Iris pigment epithelial cell (primary cell): ENCODE results near the gene TNF.
A peak's percentile ranks its signal among the peaks of the same experiment; 100 is the strongest.

Source experiments
- DNase-seq: peaks from one replicate; pipeline ENCODE4 v3.0.0-alpha.2; 2011; ENCODE audit warnings: low read depth

Gene TNF

GRCh38 chr6:31573239-31574105 is 1.9 kb upstream of the TNF start:
- no peak for DNase-seq

- DNase-seq: no peak
Measured at GRCh38 chr6:31574106-31575061, 981 bp upstream of the TNF start.

GRCh38 chr6:31575952-31576685 is 754 bp downstream of the TNF start:
- DNase-seq: no peak

GRCh38 chr6:31576897-31577578 is 1.7 kb downstream of the TNF start:
- DNase-seq: no peak

GRCh38 chr6:31577579-31577966 is 2.2 kb downstream of the TNF start:
- DNase-seq: no peak

GRCh38 chr6:31578184-31579118 is 3.1 kb downstream of the TNF start:
- no peak for DNase-seq

- no peak for DNase-seq
Measured at GRCh38 chr6:31579119-31579505, 3.7 kb downstream of the TNF start.

GRCh38 chr6:31579546-31580437 is 4.4 kb downstream of the TNF start:
- DNase-seq: no peak

GRCh38 chr6:31580438-31580740 is 5.0 kb downstream of the TNF start:
- DNase-seq: no peak

GRCh38 chr6:31580807-31581433 is 5.6 kb downstream of the TNF start:
- peak; percentile 68 for DNase-seq

GRCh38 chr6:31581434-31582229 is 6.3 kb downstream of the TNF start:
- no peak for DNase-seq

GRCh38 chr6:31582230-31582643 is 6.9 kb downstream of the TNF start, which contains the start of gene LTB:
TSS of gene LTB (minus strand) at chr6:31582424. CDS start at chr6:31582417, 7 bp downstream.
- DNase-seq: no peak

- DNase-seq: no peak
Measured at GRCh38 chr6:31585491-31585890, 10.1 kb downstream of the TNF start.

- DNase-seq: no peak
Measured at GRCh38 chr6:31586008-31586407, 10.6 kb downstream of the TNF start, which contains the start of gene LST1. TSS of gene LST1 (plus strand) at chr6:31586277. CDS start at chr6:31587300, 1,023 bp downstream.

- no peak for DNase-seq
Measured at GRCh38 chr6:31586599-31587281, 11.4 kb downstream of the TNF start.

- DNase-seq: no peak
Measured at GRCh38 chr6:31587791-31588777, 12.7 kb downstream of the TNF start.
